ENCODE measurements around the gene NALF2.

Gene NALF2

DNA sequence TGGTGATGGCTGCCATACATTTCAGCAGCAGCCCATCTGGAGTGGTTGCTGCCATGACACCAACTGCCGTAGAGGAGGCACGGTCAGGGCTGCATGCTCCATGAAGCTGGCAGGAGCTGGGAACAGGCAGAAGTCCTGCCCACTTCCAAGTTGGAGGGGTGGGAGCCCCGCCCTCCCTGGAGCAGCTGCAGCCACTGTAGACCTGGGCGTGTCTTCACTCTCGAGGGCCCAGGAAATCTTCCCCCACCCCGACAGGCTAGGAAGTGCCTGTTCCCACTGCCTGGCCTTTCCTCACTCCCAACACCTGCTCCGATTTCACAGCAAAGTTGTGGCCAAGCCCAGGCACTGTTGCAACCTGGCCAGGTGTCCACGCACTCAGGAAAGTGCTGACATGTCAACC, 42.3 kb downstream of the NALF2 start:
- no peak overlapping the region for H3K4me3 ChIP-seq (ENCODE audit: low read depth, low read length)
- TF ChIP-seq, protein P1, sequence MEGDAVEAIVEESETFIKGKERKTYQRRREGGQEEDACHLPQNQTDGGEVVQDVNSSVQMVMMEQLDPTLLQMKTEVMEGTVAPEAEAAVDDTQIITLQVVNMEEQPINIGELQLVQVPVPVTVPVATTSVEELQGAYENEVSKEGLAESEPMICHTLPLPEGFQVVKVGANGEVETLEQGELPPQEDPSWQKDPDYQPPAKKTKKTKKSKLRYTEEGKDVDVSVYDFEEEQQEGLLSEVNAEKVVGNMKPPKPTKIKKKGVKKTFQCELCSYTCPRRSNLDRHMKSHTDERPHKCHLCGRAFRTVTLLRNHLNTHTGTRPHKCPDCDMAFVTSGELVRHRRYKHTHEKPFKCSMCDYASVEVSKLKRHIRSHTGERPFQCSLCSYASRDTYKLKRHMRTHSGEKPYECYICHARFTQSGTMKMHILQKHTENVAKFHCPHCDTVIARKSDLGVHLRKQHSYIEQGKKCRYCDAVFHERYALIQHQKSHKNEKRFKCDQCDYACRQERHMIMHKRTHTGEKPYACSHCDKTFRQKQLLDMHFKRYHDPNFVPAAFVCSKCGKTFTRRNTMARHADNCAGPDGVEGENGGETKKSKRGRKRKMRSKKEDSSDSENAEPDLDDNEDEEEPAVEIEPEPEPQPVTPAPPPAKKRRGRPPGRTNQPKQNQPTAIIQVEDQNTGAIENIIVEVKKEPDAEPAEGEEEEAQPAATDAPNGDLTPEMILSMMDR (IDR thresholded peaks at IDR 0.05; ENCODE audit: low read depth, low read length) = no peak

DNA sequence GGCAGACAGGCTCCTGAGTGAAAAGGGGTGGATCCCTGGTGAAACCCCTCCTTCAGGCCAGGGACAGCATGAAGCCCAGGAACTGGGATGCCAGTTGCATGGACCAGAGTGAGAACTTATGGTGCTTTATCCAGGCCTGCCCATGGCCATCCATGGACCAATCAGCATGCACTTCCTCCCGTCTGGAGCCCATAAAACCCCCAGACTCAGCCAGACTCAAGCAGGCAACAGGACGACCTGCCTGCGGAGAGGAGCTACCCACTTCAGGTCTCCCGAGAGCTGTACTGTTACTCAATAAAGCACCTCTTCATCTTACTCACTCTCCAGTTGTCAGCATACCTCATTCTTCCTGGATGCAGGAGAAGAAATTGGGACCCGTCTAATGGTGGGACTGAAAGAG, 42.9 kb downstream of the NALF2 start:
- TF ChIP-seq, protein P1 (IDR thresholded peaks at IDR 0.05; ENCODE audit: low read depth, low read length) = no peak
- no peak overlapping the region for H3K4me3 ChIP-seq (ENCODE audit: low read depth, low read length)

DNA sequence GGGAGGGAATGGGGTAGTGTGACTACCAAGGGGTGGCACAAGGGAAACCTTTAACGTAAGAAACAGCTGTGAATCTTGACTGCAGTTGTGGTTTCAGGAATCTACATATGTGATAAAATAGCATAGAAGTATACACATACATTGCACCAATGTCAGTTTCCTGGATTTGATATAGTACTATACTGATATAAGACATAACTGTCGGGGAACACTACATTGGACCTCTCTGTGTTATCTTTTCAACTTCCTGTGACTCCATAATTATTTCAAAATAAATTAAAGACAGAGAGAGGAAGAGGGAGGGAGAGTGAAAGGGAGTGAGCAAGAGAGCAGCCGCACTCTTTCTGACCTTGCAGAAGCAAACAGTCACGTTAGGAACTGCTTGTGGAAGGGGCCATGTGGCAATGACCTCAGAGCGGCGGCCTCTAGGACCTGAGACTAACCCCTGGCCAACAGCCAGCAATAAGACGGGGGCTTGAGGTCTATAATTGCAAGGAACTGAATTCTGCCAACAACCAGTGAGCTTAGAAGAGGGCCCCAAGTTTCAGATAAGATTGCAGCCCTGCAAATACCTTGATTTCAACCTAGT, 47.4 kb downstream of the NALF2 start:
- TF ChIP-seq, protein P1 (IDR thresholded peaks at IDR 0.05; ENCODE audit: low read depth, low read length) = no peak
- no peak overlapping the region for H3K4me3 ChIP-seq (ENCODE audit: low read depth, low read length)

DNA sequence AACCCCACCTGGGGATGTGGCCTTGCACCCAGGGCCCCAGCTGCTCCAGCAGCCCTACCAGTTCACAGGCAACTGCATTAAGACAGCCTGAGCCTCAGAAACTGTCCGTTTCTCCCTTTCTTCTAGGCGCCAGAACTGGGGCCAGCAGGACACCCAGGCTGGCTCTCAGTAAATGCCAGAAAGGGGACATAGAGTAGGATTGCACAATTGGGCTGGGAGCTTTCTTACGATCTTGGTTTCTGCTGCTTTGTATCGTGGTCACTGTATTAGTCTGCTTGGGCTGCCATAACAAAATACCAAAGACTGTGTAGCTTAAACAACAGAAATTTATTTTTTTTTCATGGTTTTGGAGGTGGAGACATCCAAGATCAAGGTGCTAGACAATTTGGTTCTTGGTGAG, 48.4 kb downstream of the NALF2 start:
- TF ChIP-seq, protein P1 (IDR thresholded peaks at IDR 0.05; ENCODE audit: low read depth, low read length) = no peak
- no peak overlapping the region for H3K4me3 ChIP-seq (ENCODE audit: low read depth, low read length)

Data from WI38 (cell line).